ENCODE measurements around the gene STC2. TPM values are rescaled to one million over a fixed set of nuclear protein-coding genes. Genes with fewer than 3 reads are reported as not detected.

STC2 gene
- total and polyA plus RNA-seq, 2 of the 4 experiments (the other 2 are of a cell fraction), result 87.5 to 270 TPM

DNA sequence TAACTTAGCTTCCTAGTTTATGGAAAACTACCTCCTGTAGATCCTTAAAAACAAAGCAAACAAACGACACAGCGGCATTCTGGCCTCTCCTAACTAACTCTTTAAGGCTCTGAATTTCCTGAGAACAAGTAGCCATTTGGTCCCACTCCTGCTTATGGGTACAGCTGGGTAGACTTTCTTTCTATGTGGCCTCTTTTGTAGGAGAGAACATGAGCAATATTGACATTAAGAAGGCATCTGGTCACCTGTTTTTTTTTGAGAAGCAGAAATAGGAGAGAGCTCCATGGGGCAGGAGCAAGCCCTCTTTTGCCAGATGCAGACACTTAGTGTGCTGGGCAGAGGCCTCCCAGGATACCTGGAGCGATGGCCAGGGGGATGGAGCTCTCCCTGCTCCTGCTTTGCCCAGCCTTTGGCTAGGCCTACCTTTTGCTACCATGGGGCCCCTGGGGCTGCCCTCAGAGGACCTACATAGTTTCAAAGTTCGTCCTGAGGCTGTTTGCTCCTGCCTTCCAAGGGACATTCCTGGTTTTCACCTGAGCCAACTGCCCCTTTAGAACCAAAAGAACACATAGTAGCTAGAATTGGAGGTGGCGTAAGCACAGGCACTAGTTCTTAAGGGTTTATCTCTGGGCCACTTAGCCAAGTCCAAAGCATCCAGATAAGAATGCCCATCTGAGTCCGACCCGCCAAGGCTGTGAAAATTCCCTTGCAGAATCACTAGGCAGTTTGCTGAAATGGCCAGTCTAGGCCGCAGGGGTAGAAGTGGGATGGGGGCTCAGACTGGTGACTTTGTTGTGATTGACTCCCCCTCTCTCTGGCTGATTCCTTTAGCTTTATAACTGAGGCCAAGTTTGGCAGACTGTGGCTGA lies 2.4 kb upstream of the STC2 start:
- peaks cover 20% of the 10 kb centered on the region for H4K20me1 ChIP-seq (ENCODE audit: insufficient read depth, low read length)
- 0 out of 2 replicates have a peak, but pooled peaks cover under 1% of the 10 kb centered on the region for H3K9me1 ChIP-seq (ENCODE audit: insufficient read depth, low read length)
- no peak overlapping the region for H3K56ac ChIP-seq (ENCODE audit: extremely low read depth, insufficient read depth, low read length)
- CTCF ChIA-PET, result interaction anchor here (4.9 kb wide), 1 partner anchor 38 kb away, joined by 40 read pairs; no protein-coding TSS in a partner anchor
- H3K9me3 ChIP-seq (ENCODE audit: control insufficient read depth, insufficient read depth, low read length), result no peaks in the 10 kb centered on the region
- H3K4ac ChIP-seq (ENCODE audit: low read depth, low read length), result peak overlapping the region; percentile 88
- H3K36me3 ChIP-seq (ENCODE audit: control insufficient read depth, insufficient read depth, low read length), result peaks cover 6% of the 10 kb centered on the region
- H4K91ac ChIP-seq (ENCODE audit: insufficient read depth, low read depth, low read length), result peak overlapping the region; percentile 89
- H3K9ac ChIP-seq (ENCODE audit: low read depth, low read length), result peak overlapping the region; percentile 34; the same call in 1 of the 2 replicates
- no peak overlapping the region for H2BK5ac ChIP-seq (ENCODE audit: low read depth, low read length, poor library complexity, severe bottlenecking)
- no peak overlapping the region for H3K4me3 ChIP-seq (ENCODE audit: insufficient read depth, low read depth, low read length)
- peak overlapping the region; percentile 62 for H2AK9ac ChIP-seq (replicated peaks; ENCODE audit: low read depth, low read length, poor library complexity)
- intact Hi-C loops (cut with micrococcal nuclease) (no loop called here), dilution Hi-C loops (cut with HindIII; ENCODE audit: low sequenced_read_pairs, unreplicated experiment) (no loop called here), in situ Hi-C loops (cut with MboI; ENCODE audit: low sequenced_read_pairs) (no loop called here)
- POLR2A ChIA-PET (ENCODE audit: unreplicated experiment), result no interaction called here
- ATAC-seq (ENCODE audit: low read depth) (no peak), DNase-seq (no peak)
- peak overlapping the region; percentile 16 for H3K14ac ChIP-seq (replicated peaks; ENCODE audit: low read depth, low read length)
- H3K4me1 ChIP-seq (ENCODE audit: control insufficient read depth, insufficient read depth, low read length), result peaks cover 9% of the 10 kb centered on the region
- H4K5ac ChIP-seq (ENCODE audit: low read depth, low read length), result peak overlapping the region; percentile 44; the same call in 1 of the 2 replicates
- H2AFZ ChIP-seq (replicated peaks; ENCODE audit: low read length, poor library complexity), result no peak overlapping the region
- no TSS peak for BruUV-seq (replicated peaks)
- WGBS, 2 experiments (ENCODE audit: extremely low coverage in 2 of 2, insufficient read length in 1 of 2), result 100% methylated on average over 1 of the region's 8 CpGs; no CpG with 5 or more reads in 1 of the 2 experiments
- H3K79me1 ChIP-seq (ENCODE audit: low read depth in 1 of 2, low read length in 2 of 2), result peaks cover 2 to 26% of the 10 kb centered on the region in 2 experiments; a peak in 3 of 4 replicates
- no peak overlapping the region for H3K27ac ChIP-seq (ENCODE audit: insufficient read depth, low read length)
- peak overlapping the region; percentile 78 for H2BK20ac ChIP-seq (ENCODE audit: low read depth, low read length)
- TF ChIP-seq MAZ (IDR thresholded peaks at IDR 0.05; ENCODE audit: borderline replicate concordance, low read depth, low read length) (no peak), RAD21 (IDR thresholded peaks at IDR 0.05; ENCODE audit: low read length) (no peak), NFE2L2 (IDR thresholded peaks at IDR 0.05; ENCODE audit: low read depth, low read length) (no peak), MXI1 (IDR thresholded peaks at IDR 0.05; ENCODE audit: borderline replicate concordance, low read depth, low read length) (no peak), BHLHE40 (IDR thresholded peaks at IDR 0.05; ENCODE audit: low read depth, low read length) (no peak), POLR2A (IDR thresholded peaks at IDR 0.05; ENCODE audit: low read depth, low read length) (no peak), FOS (IDR thresholded peaks at IDR 0.05; ENCODE audit: low read depth, low read length) (no peak), RCOR1 (IDR thresholded peaks at IDR 0.05; ENCODE audit: insufficient replicate concordance, low read length) (no peak), MAFK (IDR thresholded peaks at IDR 0.05; ENCODE audit: low read depth, low read length) (no peak)
- TF ChIP-seq, protein P1, sequence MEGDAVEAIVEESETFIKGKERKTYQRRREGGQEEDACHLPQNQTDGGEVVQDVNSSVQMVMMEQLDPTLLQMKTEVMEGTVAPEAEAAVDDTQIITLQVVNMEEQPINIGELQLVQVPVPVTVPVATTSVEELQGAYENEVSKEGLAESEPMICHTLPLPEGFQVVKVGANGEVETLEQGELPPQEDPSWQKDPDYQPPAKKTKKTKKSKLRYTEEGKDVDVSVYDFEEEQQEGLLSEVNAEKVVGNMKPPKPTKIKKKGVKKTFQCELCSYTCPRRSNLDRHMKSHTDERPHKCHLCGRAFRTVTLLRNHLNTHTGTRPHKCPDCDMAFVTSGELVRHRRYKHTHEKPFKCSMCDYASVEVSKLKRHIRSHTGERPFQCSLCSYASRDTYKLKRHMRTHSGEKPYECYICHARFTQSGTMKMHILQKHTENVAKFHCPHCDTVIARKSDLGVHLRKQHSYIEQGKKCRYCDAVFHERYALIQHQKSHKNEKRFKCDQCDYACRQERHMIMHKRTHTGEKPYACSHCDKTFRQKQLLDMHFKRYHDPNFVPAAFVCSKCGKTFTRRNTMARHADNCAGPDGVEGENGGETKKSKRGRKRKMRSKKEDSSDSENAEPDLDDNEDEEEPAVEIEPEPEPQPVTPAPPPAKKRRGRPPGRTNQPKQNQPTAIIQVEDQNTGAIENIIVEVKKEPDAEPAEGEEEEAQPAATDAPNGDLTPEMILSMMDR (conservative IDR thresholded peaks at IDR 0.05; ENCODE audit: low read depth, low read length), result no peak
- TF ChIP-seq, protein P2, sequence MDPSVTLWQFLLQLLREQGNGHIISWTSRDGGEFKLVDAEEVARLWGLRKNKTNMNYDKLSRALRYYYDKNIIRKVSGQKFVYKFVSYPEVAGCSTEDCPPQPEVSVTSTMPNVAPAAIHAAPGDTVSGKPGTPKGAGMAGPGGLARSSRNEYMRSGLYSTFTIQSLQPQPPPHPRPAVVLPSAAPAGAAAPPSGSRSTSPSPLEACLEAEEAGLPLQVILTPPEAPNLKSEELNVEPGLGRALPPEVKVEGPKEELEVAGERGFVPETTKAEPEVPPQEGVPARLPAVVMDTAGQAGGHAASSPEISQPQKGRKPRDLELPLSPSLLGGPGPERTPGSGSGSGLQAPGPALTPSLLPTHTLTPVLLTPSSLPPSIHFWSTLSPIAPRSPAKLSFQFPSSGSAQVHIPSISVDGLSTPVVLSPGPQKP (IDR thresholded peaks at IDR 0.05; ENCODE audit: borderline replicate concordance, low read depth, low read length), result no peak
- TF ChIP-seq, protein P3, sequence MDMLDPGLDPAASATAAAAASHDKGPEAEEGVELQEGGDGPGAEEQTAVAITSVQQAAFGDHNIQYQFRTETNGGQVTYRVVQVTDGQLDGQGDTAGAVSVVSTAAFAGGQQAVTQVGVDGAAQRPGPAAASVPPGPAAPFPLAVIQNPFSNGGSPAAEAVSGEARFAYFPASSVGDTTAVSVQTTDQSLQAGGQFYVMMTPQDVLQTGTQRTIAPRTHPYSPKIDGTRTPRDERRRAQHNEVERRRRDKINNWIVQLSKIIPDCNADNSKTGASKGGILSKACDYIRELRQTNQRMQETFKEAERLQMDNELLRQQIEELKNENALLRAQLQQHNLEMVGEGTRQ (IDR thresholded peaks at IDR 0.05; ENCODE audit: low read depth, low read length), result no peak
- H4K8ac ChIP-seq (ENCODE audit: low read depth in 2 of 2, low read length in 2 of 2), result peak overlapping the region; percentile 71 to 88; a peak in 2 of 4 replicates
- H2AK5ac ChIP-seq (ENCODE audit: low read depth, low read length), result peak overlapping the region; percentile 95
- no peaks in the 10 kb centered on the region for H3K27me3 ChIP-seq (ENCODE audit: control insufficient read depth, insufficient read depth, low read length)
- H2BK15ac ChIP-seq (ENCODE audit: low read depth, low read length), result peak overlapping the region; percentile 51; the same call in 2 of the 3 replicates
- peak overlapping the region; percentile 60; the same call in 1 of the 2 replicates for H3K23ac ChIP-seq (ENCODE audit: low read depth, low read length)
- peak overlapping the region; percentile 61 for H2BK120ac ChIP-seq (ENCODE audit: low read depth, low read length)
- no peak overlapping the region for H3K4me2 ChIP-seq (ENCODE audit: low read depth, low read length)
- H3K18ac ChIP-seq (ENCODE audit: low read depth, low read length), result peak overlapping the region; percentile 6; the same call in 1 of the 2 replicates

Data from IMR-90 (cell line).